Thyroid gland (tissue), 4 donors: ENCODE measurements around the gene IER5L.

ENCODE experiments used
- POLR2A ChIP-seq, 2 donors: fragments of 450-650 bp; IDR thresholded peaks; one replicate each; pipeline ENCODE4 v1.6.1; 2017; ENCODE audit warnings: antibody characterized with exemption in 2 of 2, mild to moderate bottlenecking in 2 of 2, moderate library complexity in 1 of 2
- TF ChIP-seq, protein P1 (sequence below), 6 experiments: fragments of 200-600 bp in 3 of 6; fragments of 450-650 bp in 3 of 6; sonication (generic) in 3 of 6; IDR thresholded peaks; one replicate each; pipeline ENCODE4 v1.5.1; 2016 to 2019; ENCODE audit warnings: antibody characterized with exemption in 6 of 6, mild to moderate bottlenecking in 2 of 6, inconsistent platforms in 1 of 6, moderate library complexity in 1 of 6

GRCh38 chr9:129195606-129196005 lies 17.5 kb upstream of the IER5L start:
- TF ChIP-seq, protein P1, sequence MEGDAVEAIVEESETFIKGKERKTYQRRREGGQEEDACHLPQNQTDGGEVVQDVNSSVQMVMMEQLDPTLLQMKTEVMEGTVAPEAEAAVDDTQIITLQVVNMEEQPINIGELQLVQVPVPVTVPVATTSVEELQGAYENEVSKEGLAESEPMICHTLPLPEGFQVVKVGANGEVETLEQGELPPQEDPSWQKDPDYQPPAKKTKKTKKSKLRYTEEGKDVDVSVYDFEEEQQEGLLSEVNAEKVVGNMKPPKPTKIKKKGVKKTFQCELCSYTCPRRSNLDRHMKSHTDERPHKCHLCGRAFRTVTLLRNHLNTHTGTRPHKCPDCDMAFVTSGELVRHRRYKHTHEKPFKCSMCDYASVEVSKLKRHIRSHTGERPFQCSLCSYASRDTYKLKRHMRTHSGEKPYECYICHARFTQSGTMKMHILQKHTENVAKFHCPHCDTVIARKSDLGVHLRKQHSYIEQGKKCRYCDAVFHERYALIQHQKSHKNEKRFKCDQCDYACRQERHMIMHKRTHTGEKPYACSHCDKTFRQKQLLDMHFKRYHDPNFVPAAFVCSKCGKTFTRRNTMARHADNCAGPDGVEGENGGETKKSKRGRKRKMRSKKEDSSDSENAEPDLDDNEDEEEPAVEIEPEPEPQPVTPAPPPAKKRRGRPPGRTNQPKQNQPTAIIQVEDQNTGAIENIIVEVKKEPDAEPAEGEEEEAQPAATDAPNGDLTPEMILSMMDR (IDR thresholded peaks at IDR 0.05) = no peak
- no peak for TF ChIP-seq POLR2A (IDR thresholded peaks at IDR 0.05)
